ENCODE data around the gene PSEN2. TPM values are rescaled to one million over a fixed set of nuclear protein-coding genes. Genes with fewer than 3 reads are reported as not detected.
"Not testable (repeated sequence)": the region's sequence is repeated elsewhere in the genome, so short reads cannot be mapped to it uniquely, and the experiment has no call there.

The PSEN2 gene
- total RNA-seq, 1 experiment from 2014 or later, result 14.8 TPM

DNA sequence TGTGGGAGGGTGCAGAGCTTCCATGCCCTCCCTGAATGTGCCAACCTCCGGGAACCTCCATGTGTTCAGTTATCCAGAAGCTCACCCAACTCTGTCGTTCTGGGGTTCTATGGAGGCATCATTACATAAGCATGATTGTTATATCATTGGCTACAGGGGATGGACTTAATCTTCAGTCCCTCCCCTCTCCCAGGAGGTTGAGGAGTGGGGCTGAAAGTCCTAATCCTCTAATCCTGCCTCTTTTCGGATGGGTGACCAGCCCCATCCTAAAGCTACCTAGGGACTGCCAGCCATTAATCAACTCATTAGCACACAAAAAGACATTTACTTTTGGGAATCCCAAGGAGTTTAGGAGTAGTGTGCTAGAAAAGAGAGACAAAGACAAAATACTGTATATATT is 32.0 kb upstream of the PSEN2 start:
- Histone ChIP-seq H3F3A (ENCODE audit: insufficient read depth, low read depth) (peaks cover 21% of the 10 kb centered on the region; the same call in 1 of the 2 replicates), H3K9me3 (ENCODE audit: insufficient read depth, low read depth) (no peaks in the 10 kb centered on the region), H4K20me1 (ENCODE audit: insufficient read depth) (no peaks in the 10 kb centered on the region), H3K4me1 (replicated peaks; ENCODE audit: insufficient read depth) (peaks cover 32% of the 10 kb centered on the region), H3K9me2 (ENCODE audit: insufficient read depth) (no peaks in the 10 kb centered on the region), H2AFZ (no peak overlapping the region; the same call in 1 of the 2 replicates), H3K27me3 (ENCODE audit: insufficient read depth, low read depth) (no peaks in the 10 kb centered on the region), H3K36me3 (ENCODE audit: low read depth) (no peaks in the 10 kb centered on the region), H3K4me3 (peak overlapping the region; percentile 17; the same call in 1 of the 2 replicates), H3K4me2 (peak overlapping the region; percentile 61), H3K27ac (peak overlapping the region; percentile 70), H3K79me2 (ENCODE audit: low read depth) (no peaks in the 10 kb centered on the region)
- CTCF ChIA-PET, result no interaction called here
- POLR2A ChIA-PET (ENCODE audit: unreplicated experiment), result interaction anchor here (0.6 kb wide), 1 partner anchor 9 kb away, joined by 4 read pairs; no protein-coding TSS in a partner anchor
- DNase-seq, result no peak
- TF ChIP-seq EZH2 (IDR thresholded peaks at IDR 0.05; ENCODE audit: low read depth), result no peak
- TF ChIP-seq, protein P1, sequence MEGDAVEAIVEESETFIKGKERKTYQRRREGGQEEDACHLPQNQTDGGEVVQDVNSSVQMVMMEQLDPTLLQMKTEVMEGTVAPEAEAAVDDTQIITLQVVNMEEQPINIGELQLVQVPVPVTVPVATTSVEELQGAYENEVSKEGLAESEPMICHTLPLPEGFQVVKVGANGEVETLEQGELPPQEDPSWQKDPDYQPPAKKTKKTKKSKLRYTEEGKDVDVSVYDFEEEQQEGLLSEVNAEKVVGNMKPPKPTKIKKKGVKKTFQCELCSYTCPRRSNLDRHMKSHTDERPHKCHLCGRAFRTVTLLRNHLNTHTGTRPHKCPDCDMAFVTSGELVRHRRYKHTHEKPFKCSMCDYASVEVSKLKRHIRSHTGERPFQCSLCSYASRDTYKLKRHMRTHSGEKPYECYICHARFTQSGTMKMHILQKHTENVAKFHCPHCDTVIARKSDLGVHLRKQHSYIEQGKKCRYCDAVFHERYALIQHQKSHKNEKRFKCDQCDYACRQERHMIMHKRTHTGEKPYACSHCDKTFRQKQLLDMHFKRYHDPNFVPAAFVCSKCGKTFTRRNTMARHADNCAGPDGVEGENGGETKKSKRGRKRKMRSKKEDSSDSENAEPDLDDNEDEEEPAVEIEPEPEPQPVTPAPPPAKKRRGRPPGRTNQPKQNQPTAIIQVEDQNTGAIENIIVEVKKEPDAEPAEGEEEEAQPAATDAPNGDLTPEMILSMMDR (conservative IDR thresholded peaks at IDR 0.05), result no peak
- BruUV-seq (replicated peaks), result no TSS peak
- intact Hi-C loops (cut with micrococcal nuclease; ENCODE audit: unreplicated experiment), result no loop called here

DNA sequence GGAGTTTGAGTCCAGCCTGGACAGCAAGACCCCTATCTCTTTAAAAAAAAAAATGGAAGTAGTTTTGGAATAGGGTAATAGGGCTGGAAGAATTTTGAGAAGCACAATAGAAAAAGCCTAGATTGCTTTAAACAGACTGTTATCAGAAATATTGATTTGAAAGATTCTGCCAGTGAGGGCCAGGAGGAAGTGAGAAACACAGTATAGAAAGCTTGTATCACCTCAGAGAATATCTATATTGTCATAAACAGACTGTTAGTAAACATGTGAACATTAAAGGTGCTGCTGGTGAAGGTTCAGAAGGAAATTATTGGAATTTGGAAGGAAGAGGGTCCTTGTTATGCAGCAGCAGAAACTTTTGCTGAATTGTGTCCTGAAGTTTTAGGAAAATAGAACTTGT is 24.8 kb upstream of the PSEN2 start:
- intact Hi-C loops (cut with micrococcal nuclease; ENCODE audit: unreplicated experiment), result no loop called here
- H3K4me3 ChIP-seq, result no peak overlapping the region
- no peak overlapping the region for H3K4me2 ChIP-seq
- H2AFZ ChIP-seq, result no peak overlapping the region
- no peaks in the 10 kb centered on the region for H3K9me3 ChIP-seq (ENCODE audit: insufficient read depth, low read depth)
- H3F3A ChIP-seq (ENCODE audit: insufficient read depth, low read depth), result no peaks in the 10 kb centered on the region
- no peaks in the 10 kb centered on the region for H4K20me1 ChIP-seq (ENCODE audit: insufficient read depth)
- no peaks in the 10 kb centered on the region for H3K27me3 ChIP-seq (ENCODE audit: insufficient read depth, low read depth)
- BruUV-seq (replicated peaks), result no TSS peak
- no peak for DNase-seq
- H3K79me2 ChIP-seq (ENCODE audit: low read depth), result no peaks in the 10 kb centered on the region
- H3K36me3 ChIP-seq (ENCODE audit: low read depth), result no peaks in the 10 kb centered on the region
- H3K27ac ChIP-seq, result no peak overlapping the region
- POLR2A ChIA-PET (ENCODE audit: unreplicated experiment), result no interaction called here
- CTCF ChIA-PET, result no interaction called here
- no peak for TF ChIP-seq EZH2 (IDR thresholded peaks at IDR 0.05; ENCODE audit: low read depth)
- TF ChIP-seq, protein P1 (conservative IDR thresholded peaks at IDR 0.05), result no peak
- H3K4me1 ChIP-seq (replicated peaks; ENCODE audit: insufficient read depth), result peaks cover 10% of the 10 kb centered on the region; the same call in 1 of the 2 replicates
- H3K9me2 ChIP-seq (ENCODE audit: insufficient read depth), result no peaks in the 10 kb centered on the region

DNA sequence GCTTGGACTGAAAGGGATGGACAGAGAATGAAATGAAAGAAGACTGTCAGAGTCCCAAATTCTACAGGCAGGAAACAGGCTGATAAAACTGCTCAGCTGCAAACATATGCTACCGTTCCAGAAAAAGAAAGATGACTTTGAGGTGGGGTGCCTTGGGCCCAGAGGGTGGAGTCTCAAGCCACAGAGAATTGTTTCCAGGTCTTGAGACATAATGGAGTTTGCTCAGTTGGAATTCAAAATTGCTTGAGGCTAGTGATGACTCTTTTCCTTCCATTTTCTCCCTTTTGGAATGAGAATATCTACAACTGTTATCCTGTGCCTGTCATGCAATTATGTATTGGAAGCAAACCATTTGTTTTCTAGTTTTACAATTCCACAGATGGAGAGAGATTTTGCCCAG is 23.6 kb upstream of the PSEN2 start:
- no peaks in the 10 kb centered on the region for H3K9me2 ChIP-seq (ENCODE audit: insufficient read depth)
- H3F3A ChIP-seq (ENCODE audit: insufficient read depth, low read depth), result no peaks in the 10 kb centered on the region
- BruUV-seq (replicated peaks), result no TSS peak
- ChIA-PET POLR2A (ENCODE audit: unreplicated experiment) (interaction anchor here (0.6 to 0.7 kb wide), 2 partner anchors 8 to 19 kb away, joined by 3 to 4 read pairs; no protein-coding TSS in a partner anchor), CTCF (no interaction called here)
- no peak overlapping the region for H2AFZ ChIP-seq
- H3K4me2 ChIP-seq, result no peak overlapping the region
- DNase-seq, result peak in 1 of 2 experiments; percentile 50
- intact Hi-C loops (cut with micrococcal nuclease; ENCODE audit: unreplicated experiment), result no loop called here
- H4K20me1 ChIP-seq (ENCODE audit: insufficient read depth), result no peaks in the 10 kb centered on the region
- H3K4me3 ChIP-seq, result no peak overlapping the region
- no peak for TF ChIP-seq EZH2 (IDR thresholded peaks at IDR 0.05; ENCODE audit: low read depth)
- no peaks in the 10 kb centered on the region for H3K79me2 ChIP-seq (ENCODE audit: low read depth)
- no peak overlapping the region for H3K27ac ChIP-seq
- peaks cover 10% of the 10 kb centered on the region; the same call in 1 of the 2 replicates for H3K4me1 ChIP-seq (replicated peaks; ENCODE audit: insufficient read depth)
- H3K9me3 ChIP-seq (ENCODE audit: insufficient read depth, low read depth), result no peaks in the 10 kb centered on the region
- no peaks in the 10 kb centered on the region for H3K27me3 ChIP-seq (ENCODE audit: insufficient read depth, low read depth)
- no peaks in the 10 kb centered on the region for H3K36me3 ChIP-seq (ENCODE audit: low read depth)

DNA sequence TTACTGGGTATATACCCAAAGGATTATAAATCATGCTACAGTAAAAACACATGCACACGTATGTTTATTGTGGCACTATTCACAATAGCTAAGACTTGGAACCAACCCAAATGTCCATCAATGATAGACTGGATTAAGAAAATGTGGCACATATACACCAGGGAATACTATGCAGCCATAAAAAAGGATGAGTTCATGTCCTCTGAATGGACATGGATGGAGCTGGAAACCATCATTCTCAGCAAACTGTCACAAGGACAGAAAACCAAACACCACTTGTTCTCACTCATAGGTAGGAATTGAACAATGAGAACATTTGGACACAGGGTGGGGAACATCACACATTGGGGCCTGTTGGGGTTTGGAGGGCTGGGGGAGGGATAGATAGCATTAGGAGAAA is 15.9 kb upstream of the PSEN2 start:
- intact Hi-C loops (cut with micrococcal nuclease; ENCODE audit: unreplicated experiment); H3F3A ChIP-seq (ENCODE audit: insufficient read depth, low read depth); H3K36me3 ChIP-seq (ENCODE audit: low read depth); H3K27me3 ChIP-seq (ENCODE audit: insufficient read depth, low read depth); BruUV-seq (replicated peaks); POLR2A ChIA-PET (ENCODE audit: unreplicated experiment); H2AFZ ChIP-seq; H3K4me2 ChIP-seq; H3K4me3 ChIP-seq; DNase-seq; H3K9me3 ChIP-seq (ENCODE audit: insufficient read depth, low read depth); CTCF ChIA-PET; H3K27ac ChIP-seq; H3K79me2 ChIP-seq (ENCODE audit: low read depth); H4K20me1 ChIP-seq (ENCODE audit: insufficient read depth); H3K9me2 ChIP-seq (ENCODE audit: insufficient read depth); H3K4me1 ChIP-seq (replicated peaks; ENCODE audit: insufficient read depth): not testable (repeated sequence)
